A673 (cell line): ENCODE measurements around the gene ADAM12.

Source experiments
- CTCF ChIP-seq: fragments of 300-800, 200-600 bp; sonication (generic); conservative IDR thresholded peaks from 2 replicates; pipeline ENCODE4 v1.5.1; 2017; ENCODE audit warnings: low read depth, mild to moderate bottlenecking, antibody characterized with exemption, low read length, moderate library complexity, mixed read lengths
- EZH2 ChIP-seq: fragments of 200-600 bp; sonication (generic); IDR thresholded peaks from 2 replicates; pipeline ENCODE4 v1.6.1; 2017; ENCODE audit warnings: borderline replicate concordance, low read depth, mild to moderate bottlenecking, mixed read lengths, antibody characterized with exemption, low read length; ENCODE audit not compliant: poor library complexity, severe bottlenecking

GRCh38 chr10:126375926-126376554 lies 12.2 kb downstream of the ADAM12 start:
- TF ChIP-seq CTCF (no peak), EZH2 (no peak)
